NCI-H2171 (cell line): ENCODE data around the gene SLC6A19.

ENCODE experiments used
- DNase-seq: peaks from one replicate; lab custom pipeline; 2025; lab: John Stamatoyannopoulos, UW

Gene SLC6A19

GRCh38 chr5:1166370-1166769 is 35.0 kb upstream of the SLC6A19 start:
- no peak for DNase-seq

- no peak for DNase-seq
These were observed 34.1 kb upstream of the SLC6A19 start for GRCh38 chr5:1167361-1167727.

GRCh38 chr5:1167728-1168709 is 33.4 kb upstream of the SLC6A19 start:
- DNase-seq, result peak; percentile 80

GRCh38 chr5:1168796-1169195 is 32.6 kb upstream of the SLC6A19 start:
- DNase-seq, result no peak

- no peak for DNase-seq
These were observed 31.9 kb upstream of the SLC6A19 start for GRCh38 chr5:1169211-1170115.

GRCh38 chr5:1171340-1171941 is 30.0 kb upstream of the SLC6A19 start:
- DNase-seq, result no peak

- DNase-seq, result no peak
These were observed 29.3 kb upstream of the SLC6A19 start for GRCh38 chr5:1172007-1172581.

- DNase-seq, result no peak
These were observed 28.6 kb upstream of the SLC6A19 start for GRCh38 chr5:1172670-1173404.

- no peak for DNase-seq
These were observed 27.8 kb upstream of the SLC6A19 start for GRCh38 chr5:1173485-1174070.

GRCh38 chr5:1174122-1174936 is 27.1 kb upstream of the SLC6A19 start:
- peak; percentile 68 for DNase-seq

GRCh38 chr5:1175015-1175414 is 26.4 kb upstream of the SLC6A19 start:
- DNase-seq, result no peak

GRCh38 chr5:1175801-1176472 is 25.5 kb upstream of the SLC6A19 start:
- DNase-seq, result no peak

GRCh38 chr5:1176473-1177391 is 24.7 kb upstream of the SLC6A19 start:
- no peak for DNase-seq

- no peak for DNase-seq
These were observed 23.4 kb upstream of the SLC6A19 start for GRCh38 chr5:1177826-1178528.

- DNase-seq, result no peak
These were observed 22.6 kb upstream of the SLC6A19 start for GRCh38 chr5:1178529-1179382.

GRCh38 chr5:1179383-1179715 is 22.0 kb upstream of the SLC6A19 start:
- no peak for DNase-seq

- DNase-seq, result no peak
These were observed 21.3 kb upstream of the SLC6A19 start for GRCh38 chr5:1180096-1180495.
